OCI-LY3 (cell line): ENCODE data around the gene ALPG.

Experiments used
- EZH2phosphoT487 ChIP-seq: fragments of 200-600 bp; shearing (Covaris generic); IDR thresholded peaks from 2 replicates; pipeline ENCODE4 v1.6.1; 2018; ENCODE audit warnings: antibody characterized with exemption, mixed run types, low read depth
- TF ChIP-seq, protein P1 (sequence below): fragments of 200-600, 300-600 bp; sonication (generic); IDR thresholded peaks from 2 replicates; pipeline ENCODE4 v1.5.1; 2014; ENCODE audit warnings: antibody characterized with exemption, low read length, low read depth

DNA sequence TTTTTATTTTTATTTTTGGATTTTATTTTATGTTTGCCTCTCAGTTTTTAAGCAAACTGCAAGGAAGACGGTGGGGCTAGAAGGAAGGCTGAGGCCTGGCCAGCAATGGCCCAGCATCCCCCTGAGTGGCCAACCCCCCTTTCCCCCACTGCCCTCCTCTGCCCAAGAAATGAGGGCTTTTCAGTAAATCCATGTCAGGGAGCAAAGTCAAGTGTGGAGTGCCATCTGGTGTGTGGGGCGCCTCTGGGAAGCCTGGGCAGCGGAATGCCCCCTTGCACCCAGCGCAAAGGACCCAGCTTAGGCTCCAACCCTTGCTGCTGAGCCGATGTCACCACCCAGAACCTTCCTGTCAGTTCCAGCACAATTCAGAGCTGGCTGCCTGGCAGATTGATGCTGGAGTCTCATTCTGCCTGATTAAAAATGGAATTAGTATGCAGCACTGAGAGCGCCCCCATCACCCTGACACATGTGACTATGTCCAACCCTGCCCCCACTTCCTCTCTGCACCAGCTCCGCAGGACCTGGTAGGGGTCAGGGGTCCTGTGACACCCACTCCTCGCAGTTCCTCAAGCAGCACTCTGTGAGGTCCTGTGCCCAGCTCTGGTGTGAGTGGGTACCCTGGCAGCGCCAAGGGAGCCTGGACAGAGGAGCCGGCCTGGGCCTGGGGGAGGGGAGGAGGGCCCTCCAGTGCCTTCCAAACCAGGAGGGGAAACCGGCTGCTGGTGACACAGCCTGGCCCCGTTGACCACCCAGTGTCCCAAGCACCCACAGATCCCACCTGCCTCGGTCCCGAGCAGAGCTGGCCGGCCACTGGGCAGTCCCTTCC is 37.3 kb upstream of the ALPG start:
- TF ChIP-seq, protein P1, sequence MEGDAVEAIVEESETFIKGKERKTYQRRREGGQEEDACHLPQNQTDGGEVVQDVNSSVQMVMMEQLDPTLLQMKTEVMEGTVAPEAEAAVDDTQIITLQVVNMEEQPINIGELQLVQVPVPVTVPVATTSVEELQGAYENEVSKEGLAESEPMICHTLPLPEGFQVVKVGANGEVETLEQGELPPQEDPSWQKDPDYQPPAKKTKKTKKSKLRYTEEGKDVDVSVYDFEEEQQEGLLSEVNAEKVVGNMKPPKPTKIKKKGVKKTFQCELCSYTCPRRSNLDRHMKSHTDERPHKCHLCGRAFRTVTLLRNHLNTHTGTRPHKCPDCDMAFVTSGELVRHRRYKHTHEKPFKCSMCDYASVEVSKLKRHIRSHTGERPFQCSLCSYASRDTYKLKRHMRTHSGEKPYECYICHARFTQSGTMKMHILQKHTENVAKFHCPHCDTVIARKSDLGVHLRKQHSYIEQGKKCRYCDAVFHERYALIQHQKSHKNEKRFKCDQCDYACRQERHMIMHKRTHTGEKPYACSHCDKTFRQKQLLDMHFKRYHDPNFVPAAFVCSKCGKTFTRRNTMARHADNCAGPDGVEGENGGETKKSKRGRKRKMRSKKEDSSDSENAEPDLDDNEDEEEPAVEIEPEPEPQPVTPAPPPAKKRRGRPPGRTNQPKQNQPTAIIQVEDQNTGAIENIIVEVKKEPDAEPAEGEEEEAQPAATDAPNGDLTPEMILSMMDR = no peak
- TF ChIP-seq EZH2phosphoT487 = no peak
